GM12864 (cell line): ENCODE results near the gene IL17RC.
A peak's percentile ranks its signal among the peaks of the same experiment; 100 is the strongest.
"Not testable (repeated sequence)": the region's sequence is repeated elsewhere in the genome, so short reads cannot be mapped to it uniquely, and the experiment has no call there.

ENCODE experiments used
- DNase-seq: peaks from one replicate; pipeline ENCODE4 v3.0.0-alpha.2; 2011; ENCODE audit warnings: low read depth
- H3K4me3 ChIP-seq: 2 replicates; pipeline ENCODE4 v1.5.1; 2011; ENCODE audit warnings: mild to moderate bottlenecking, low read depth, low read length, control low read depth
- TF ChIP-seq, protein P1 (sequence below): IDR thresholded peaks from 2 replicates; pipeline ENCODE4 v1.5.1; 2011; ENCODE audit warnings: low read depth, mild to moderate bottlenecking, moderate library complexity, low read length, control low read depth, inconsistent platforms; ENCODE audit errors: missing control alignments

Gene IL17RC

DNA sequence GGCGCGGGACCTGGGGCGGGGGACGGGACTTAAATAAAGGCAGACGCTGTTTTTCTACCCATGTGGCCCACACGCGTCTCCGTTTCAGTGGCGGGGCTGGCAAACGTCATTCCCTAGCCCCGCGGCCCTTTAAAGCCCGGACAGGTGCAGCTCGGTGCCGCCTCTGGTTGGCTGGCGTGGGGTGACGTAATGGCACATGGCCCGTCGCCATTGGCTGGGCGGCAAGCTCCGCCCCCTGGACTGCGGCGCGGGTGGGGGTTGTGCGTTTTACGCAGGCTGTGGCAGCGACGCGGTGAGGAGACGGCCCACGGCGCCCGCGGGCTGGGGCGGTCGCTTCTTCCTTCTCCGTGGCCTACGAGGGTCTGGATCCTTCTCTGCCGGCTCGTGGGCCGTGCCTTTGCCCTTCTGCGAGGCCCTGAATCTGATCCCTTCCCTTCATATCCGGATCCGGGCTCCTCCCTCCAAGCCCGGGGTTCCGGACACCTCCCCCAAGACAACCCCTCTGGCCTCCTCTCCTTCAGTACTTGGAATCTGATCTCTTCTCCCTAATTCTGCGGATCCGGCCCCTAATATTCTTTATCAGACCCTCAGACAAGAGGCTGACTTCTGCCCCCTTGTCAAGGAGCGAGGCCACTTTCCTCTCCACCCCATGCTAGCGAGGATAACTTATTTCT is 16.8 kb downstream of the IL17RC start, which contains the start of gene CRELD1:
CRELD1 (plus strand) TSS at position 274 of the 674 bp plus-strand sequence. CDS start 605 bp downstream, outside the sequence.
- H3K4me3 ChIP-seq, result peak within 1 kb of the TSS; percentile 88
- TF ChIP-seq, protein P1, sequence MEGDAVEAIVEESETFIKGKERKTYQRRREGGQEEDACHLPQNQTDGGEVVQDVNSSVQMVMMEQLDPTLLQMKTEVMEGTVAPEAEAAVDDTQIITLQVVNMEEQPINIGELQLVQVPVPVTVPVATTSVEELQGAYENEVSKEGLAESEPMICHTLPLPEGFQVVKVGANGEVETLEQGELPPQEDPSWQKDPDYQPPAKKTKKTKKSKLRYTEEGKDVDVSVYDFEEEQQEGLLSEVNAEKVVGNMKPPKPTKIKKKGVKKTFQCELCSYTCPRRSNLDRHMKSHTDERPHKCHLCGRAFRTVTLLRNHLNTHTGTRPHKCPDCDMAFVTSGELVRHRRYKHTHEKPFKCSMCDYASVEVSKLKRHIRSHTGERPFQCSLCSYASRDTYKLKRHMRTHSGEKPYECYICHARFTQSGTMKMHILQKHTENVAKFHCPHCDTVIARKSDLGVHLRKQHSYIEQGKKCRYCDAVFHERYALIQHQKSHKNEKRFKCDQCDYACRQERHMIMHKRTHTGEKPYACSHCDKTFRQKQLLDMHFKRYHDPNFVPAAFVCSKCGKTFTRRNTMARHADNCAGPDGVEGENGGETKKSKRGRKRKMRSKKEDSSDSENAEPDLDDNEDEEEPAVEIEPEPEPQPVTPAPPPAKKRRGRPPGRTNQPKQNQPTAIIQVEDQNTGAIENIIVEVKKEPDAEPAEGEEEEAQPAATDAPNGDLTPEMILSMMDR, result no peak
- DNase-seq, result peak; percentile 87

DNA sequence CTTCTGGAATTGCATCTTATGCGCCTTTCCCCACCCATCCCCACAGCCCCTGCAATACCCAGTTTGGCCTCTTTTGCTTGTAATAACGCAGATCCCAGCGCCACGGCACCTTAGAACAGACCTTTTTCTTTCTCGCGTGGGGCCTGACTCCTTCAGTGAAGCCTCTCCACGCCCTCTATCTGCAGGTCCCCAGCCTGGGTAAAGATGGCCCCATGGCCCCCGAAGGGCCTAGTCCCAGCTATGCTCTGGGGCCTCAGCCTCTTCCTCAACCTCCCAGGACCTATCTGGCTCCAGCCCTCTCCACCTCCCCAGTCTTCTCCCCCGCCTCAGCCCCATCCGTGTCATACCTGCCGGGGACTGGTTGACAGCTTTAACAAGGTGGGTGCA is 17.3 kb downstream of the IL17RC start:
- DNase-seq, result no peak
- TF ChIP-seq, protein P1, result peak; percentile 25
- peak overlapping the region; percentile 88 for H3K4me3 ChIP-seq

DNA sequence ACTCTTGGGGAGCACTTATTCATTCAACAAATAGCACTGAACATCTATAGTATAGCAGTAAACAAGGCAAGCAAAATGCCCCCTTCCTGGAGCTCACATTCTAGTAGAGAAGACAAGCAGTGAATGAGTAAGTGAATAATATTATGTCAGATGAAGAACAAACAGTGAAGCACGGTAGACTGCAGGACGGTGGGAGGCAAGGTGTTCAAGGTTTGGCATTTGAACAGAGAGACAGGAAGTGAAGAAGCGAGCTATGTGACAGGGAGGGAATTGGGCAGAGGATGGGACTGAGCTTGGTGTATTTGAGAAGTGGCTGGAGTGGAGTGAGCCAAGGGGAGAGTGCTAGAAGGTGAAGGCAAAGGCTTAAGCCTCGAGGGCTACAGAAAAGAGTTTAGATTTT is 18.1 kb downstream of the IL17RC start:
- no peak for DNase-seq
- TF ChIP-seq, protein P1, result no peak
- peak overlapping the region; percentile 88 for H3K4me3 ChIP-seq

DNA sequence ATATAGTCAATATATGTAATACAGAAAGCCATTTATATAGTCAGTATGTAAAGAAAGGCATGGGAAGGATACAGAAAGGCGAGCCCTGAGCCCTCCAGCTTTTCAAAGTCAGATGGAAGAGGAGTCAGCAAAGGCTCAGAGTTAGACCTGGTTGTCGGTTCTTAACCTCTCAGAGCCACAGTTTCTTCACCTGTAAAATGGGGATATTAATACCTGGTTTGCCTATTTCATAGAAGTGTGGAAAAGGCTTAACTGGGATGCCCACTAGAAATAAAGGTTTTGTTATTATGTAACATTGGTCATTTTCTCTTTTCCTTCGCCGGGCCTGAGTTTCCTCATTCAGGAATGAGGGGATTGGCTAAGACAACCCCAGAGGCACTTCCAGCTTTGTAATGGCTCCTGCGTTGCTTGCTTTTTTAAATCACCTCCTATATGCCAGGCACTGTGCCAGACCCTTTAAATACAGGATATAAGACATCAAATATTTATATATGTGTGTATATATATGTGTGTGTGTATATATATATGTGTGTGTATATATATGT is 19.1 kb downstream of the IL17RC start:
- TF ChIP-seq, protein P1, result no peak
- H3K4me3 ChIP-seq, result no peak overlapping the region
- no peak for DNase-seq

DNA sequence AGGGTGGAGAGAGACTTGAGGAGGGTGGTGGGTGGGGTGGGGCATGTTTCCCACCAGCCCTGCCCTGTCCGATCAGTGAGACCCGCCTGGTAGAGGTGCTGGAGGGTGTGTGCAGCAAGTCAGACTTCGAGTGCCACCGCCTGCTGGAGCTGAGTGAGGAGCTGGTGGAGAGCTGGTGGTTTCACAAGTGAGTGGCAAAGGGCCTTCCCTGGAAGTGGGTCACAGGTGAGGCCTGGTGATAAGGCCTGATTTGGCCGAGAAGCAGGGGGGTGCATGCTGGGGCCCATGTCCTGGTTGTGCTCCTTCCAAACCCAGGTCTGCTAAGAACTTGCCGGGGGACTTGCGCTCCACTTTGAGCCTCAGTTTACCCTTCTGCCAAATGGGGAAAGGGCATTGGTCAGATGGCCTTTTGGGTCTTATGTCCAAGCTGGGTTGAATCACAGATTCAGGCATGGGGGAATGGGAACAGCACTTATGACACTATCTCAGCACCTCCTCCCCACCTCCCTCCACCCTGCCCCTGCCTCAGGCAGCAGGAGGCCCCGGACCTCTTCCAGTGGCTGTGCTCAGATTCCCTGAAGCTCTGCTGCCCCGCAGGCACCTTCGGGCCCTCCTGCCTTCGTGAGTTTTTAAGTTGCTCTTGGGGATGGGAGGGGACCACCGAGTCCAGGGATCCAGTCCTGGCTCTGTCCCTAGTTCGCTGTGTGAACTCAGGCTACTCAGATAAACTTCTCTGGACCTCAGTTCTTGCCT is 20.8 kb downstream of the IL17RC start:
- no peak overlapping the region for H3K4me3 ChIP-seq
- no peak for DNase-seq
- TF ChIP-seq, protein P1, result no peak

DNA sequence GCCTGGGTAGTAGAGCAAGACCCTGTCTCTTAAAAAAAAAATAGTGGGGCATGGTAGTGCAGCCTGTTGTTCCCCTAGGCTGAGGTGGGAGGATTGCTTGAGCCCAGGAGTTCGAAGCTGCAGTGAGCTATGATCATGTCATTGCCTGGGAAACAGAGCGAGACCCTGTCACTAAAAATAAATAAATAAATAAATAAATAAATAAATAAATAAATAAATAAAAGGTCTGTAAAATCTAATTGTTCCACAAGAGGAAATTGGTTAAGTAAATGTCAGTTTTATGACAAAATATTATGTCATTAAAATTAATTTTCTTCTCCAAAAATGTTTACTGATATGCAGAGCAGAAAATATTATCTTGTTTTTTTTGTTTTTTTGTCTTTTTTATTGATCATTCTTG is 22.1 kb downstream of the IL17RC start:
- TF ChIP-seq, protein P1, result no peak
- no peak overlapping the region for H3K4me3 ChIP-seq
- no peak for DNase-seq

DNA sequence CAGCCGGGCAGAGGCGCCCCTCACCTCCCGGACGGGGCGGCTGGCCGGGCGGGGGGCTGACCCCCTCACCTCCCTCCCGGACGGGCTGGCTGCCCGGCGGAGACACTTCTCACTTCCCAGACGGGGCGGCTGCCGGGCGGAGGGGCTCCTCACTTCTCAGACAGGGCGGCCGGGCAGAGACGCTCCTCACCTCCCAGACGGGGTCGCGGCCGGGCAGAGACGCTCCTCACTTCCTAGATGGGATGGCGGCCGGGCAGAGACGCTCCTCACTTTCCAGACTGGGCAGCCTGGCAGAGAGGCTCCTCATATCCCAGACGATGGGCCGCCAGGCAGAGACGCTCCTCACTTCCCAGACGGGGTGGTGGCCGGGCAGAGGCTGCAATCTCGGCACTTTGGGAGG is 23.0 kb downstream of the IL17RC start:
- not testable (repeated sequence) for DNase-seq, H3K4me3 ChIP-seq
